Stromal cell of bone marrow (primary cell): ENCODE measurements around the gene VEGFC.
A peak's percentile ranks its signal among the peaks of the same experiment; 100 is the strongest.

Source experiments
- DNase-seq: peaks from one replicate; pipeline ENCODE4 v3.0.0-alpha.2; 2012; ENCODE audit warnings: low read depth

Gene VEGFC, protein sequence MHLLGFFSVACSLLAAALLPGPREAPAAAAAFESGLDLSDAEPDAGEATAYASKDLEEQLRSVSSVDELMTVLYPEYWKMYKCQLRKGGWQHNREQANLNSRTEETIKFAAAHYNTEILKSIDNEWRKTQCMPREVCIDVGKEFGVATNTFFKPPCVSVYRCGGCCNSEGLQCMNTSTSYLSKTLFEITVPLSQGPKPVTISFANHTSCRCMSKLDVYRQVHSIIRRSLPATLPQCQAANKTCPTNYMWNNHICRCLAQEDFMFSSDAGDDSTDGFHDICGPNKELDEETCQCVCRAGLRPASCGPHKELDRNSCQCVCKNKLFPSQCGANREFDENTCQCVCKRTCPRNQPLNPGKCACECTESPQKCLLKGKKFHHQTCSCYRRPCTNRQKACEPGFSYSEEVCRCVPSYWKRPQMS

DNA sequence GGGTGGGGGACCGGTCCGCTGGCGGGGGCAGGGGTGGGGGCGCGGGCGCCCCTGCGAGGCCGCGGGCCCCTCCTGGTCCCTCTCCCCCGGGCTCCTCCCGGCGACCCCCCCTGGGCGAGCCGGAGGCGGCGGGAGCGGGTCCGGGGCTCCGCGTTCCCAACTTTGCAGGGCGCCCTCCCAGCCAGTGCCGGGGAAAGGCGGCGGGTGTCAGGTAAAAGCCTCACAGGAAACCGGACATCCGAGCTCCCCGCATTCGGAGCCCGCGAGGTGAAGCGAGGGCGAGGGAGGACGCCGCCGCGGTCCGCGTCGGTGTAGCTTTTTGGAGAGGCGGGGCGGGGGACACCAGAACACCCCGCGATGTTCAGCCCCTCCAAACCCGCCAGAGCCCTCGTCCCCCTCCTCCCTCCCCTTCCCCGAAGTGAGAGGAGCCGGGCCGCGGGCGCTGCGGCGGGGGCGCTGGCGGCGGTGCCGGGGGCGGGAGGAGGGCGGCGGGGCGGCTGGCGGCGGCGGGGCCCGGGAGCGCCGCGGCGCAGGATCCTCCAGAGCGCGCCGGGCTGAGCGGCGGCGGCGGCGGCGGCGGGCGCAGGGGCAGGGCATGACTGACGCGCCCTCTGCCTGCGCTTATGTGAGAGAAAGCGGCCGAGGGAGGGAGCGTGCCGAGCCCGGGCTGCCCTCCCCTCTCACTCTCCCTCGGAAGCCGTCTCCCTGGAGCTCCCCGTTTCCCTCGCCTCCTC lies at the start of gene VEGFC:
Gene VEGFC (minus strand): TSS at position 597 of the 734 bp plus-strand sequence. CDS start 611 bp downstream, outside the sequence.
- DNase-seq = peak; percentile 74

DNA sequence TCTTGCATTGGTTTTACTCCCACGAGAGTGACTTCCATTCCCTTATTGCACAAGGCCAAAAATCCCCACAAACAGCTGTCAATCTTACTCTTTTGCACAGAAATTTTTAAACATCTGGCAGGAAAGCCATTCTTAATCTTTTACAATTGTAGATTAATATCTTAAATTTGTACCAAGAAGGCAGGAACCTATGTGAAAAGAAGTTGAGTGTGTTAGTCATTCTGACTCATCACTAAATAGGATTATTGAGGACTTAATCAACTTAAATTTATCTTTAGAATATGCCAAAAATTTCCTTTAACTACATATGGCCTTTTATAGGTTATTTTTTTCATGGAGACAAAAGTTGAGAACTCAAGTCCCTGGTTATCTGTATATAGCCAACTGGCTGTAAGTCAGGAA lies 49.0 kb upstream of the VEGFC start:
- no peak for DNase-seq

DNA sequence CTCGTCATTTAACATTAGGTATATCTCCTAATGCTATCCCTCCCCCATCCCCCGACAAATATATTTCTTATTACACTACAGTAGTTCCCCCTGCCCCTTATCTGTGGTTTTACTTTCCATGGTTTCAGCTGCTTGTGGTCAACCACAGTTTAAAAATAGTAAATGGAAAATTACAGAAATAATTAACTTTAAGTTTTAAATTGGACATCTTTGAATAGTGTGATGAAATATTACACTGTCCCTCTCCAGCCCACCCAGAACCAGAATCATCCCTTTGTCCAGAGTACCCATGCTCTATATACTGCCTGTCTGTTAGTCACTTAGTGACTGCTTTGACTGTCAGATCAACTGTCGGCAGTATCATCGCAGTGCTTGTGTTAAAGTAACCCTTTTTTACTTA lies 47.4 kb upstream of the VEGFC start:
- no peak for DNase-seq

DNA sequence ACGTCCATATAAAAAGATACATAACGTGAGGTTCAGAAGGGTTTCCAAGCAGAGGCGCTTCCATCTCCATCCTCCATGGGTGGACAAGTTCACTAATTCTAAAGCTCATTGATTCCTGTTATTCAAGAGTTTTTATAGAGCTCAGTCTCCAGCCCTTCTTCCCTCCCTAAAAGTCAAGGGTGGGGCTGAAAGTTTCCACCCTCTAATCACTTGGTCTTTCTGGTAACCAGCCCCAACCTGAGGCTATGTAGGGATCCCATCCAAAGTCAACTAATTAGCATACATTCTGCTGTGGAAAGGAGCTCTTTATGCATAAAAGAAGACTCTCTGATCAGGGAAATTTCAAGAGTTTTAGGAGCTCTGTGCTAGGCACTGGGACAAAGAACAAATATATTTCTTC lies 46.9 kb upstream of the VEGFC start:
- DNase-seq = no peak

DNA sequence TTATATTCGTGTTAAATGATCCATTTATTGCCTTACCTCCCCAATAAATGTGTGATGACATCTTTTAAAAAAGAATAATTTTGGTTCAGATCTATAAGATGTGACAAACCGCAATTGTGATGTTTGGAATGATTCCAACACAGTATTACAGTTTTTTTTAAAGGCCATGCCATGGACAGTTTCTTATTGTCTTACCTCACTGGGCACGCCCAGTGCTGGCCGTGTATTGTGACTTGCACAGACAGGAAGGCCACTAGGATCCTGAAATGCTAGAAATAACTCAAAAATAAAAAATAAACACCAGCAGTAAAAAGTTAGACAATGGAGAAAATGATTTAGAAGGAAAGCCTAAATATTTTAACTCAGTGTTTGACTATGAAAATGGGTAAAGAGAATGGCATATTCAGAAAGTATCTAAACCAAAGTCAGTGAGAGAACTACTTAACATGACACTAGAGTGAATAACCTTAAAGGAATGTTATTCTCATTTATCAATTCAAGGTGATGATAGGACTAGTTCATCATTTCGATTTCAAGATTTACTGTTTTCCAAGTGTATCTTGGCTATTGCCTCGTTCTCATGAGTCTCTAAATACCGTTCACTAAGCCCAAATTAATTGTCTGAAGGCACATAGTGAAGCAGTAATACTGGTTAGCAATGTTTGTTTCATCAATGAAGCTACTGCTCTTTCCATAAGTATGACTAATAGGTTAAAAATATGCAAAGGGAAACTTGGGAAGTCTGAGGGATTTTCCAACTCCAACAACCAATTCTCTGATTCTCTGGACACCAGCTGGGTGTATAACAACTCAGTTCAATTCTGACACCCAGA lies 46.1 kb upstream of the VEGFC start:
- peak; percentile 36 for DNase-seq

DNA sequence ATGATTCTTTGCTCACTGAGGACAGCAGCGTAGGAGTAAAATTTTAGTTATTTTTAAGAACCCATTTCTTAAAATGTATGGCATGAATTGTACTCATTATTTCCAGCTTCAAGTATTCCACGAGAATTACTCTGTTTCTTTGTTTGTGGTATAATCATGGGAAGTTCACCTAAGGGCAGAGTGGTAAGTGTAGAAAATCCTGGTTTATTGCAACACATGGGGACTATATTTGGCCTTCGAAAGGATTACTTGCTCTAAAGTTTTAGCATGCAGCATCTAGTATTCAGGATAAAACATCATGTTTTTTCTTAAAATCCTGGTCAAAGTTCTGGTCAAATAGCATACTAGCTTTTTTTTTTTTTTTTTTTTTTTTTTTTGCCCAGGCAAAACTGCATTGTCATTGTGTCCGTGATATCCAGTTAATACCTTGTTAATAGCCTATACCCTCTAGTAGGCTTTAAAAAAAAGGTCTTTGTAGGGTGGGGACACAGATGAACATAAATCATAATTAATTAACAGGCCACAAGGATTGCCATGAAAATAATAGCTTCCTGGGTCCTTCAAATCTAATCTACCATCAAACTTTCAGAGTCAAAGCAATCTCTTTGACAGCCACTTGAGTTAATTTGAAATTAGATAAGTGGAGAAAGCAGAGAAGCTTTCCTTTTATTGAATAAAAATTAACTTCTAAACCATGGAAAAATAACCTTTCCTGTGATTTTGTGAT lies 44.6 kb upstream of the VEGFC start:
- no peak for DNase-seq

DNA sequence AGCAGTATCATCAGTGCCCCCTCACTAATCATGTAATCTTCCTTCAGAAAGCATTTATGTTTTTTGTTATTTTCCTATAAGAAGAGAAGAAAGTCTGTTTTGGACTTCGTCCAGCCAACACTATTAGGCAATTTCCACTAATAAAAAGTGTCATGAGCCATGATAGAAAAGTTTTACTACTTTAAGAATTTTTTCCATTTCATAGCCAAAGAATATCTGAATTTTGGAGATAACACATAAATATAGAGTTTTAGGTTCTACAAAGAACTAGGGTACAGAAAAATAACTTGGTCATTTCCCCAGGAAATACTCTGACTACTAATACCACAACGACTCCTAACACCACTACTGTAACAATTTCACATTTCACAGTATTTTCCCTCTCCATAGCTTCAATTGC lies 41.8 kb upstream of the VEGFC start:
- no peak for DNase-seq

DNA sequence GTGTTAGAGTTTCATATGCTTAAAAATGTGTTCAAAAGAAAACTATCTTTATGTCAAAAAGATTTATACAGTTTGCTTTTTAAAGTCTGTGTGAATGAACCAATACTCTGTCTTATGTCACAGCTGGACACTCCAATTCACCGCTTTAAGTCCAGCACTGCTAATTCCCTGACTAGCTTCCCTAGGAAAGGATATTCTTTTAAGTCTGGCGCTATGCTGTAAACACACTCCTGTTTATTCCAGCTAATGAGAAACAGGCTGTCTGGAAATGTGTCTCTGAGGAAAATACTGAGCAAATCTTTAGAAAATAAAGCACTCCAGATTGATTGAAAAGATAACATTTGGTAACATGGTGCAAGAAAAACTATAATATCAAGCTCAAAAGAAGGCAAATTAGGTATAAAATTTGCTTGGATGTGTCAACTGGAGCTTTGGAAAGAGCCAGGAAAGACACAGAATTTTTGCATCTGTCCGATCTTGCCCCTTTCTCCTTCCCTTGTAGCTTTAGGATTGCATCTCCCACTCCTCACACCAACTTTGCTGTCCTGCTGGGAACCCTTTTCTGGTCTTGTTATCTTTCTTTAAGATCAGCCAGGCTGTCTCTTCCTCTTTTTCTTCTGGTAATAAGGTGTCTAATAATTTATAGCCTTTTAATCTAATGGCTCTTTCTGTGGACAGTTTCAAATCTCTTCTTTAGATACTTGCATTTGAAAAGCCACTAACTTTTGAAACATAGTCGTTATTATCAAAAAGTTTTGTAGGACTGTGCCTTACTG lies 40.9 kb upstream of the VEGFC start:
- DNase-seq = no peak

DNA sequence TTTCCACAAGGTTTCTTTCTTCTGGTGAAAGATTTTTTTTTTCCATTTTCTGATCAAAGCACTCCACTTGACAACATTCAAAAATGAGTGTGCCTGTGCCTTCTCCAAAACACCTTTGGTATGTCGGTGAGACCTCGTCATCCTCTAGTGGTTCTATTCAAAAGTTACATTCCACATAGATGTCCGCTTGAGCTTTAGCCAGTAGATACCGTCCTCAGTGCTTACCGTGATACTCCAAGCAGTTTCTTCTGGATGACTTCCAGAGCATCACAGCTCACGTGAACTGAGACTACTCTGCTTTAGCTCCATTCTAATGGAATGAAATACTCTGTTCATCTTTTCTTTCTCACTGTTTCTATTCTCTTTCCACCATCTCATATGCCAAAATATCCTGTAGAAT lies 38.2 kb upstream of the VEGFC start:
- DNase-seq = no peak

DNA sequence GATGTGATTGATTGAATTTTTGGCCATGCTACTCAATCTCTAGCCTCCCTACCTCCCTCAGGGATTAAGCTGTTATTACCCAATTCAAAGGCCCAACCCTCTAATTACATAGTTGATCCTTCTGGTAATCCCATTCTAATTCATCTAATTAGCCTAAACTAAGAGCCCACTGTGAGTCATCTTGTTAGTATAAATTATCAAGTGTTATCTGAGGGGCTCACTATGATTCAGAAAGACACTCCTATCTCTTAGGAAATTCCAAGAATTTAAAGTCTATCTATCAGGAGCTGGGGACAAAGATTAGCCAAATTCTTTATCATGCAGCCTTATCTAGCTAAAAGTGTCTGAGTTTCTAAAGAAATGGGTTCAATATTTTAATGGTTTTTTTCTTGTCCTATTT lies 32.9 kb upstream of the VEGFC start:
- DNase-seq = no peak

DNA sequence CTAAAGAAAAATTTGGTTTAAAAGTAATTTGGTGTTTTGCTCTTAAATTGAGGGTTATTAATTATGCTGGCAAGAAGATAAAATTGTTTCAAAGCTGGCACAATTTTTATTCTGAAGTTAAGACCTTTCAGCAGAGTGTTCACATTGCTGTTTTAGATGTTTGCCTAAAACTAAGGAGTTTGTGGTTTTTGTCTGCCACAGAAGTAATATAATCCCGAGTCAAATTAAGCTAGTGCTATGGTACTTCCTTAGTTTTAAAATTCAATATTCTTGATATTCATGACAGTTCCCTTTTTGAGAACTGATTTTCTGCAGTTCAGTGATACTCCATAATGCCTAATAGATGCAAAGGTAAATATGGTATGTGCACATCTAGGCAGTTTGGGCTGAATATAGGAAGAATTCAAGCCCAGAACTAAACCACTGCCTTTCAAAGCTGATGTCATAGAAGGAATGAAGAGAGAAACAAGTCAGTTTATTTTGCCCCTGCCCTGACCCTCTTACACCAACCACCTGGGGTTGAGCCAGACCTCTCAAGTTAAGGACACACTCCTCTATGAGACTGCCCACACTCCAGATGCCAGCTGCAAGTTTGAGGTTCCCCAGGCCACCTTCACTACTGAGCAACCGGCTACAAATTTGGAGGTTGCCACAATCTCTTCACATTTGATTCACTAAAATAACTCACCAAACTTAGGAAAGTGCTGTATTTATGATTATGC lies 32.1 kb upstream of the VEGFC start:
- no peak for DNase-seq

DNA sequence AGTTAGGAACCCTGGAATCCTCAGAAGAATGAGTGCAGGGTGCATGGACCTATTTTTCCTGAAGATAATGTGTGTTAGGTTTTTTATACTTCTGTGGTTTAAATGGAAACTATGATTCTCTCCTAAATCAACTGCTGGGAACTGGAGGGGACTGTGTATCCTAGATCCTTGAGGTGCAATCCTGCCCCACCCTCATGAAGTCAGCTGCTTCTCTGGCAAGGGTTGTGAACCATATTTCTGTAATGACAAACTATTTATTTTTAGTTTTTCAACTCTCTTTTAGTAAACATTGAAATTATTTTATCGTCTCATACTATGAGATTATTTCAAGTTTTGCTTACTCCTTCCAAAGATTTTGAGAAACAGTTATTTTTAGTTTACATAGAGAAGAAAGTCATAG lies 25.8 kb upstream of the VEGFC start:
- DNase-seq = peak; percentile 43

DNA sequence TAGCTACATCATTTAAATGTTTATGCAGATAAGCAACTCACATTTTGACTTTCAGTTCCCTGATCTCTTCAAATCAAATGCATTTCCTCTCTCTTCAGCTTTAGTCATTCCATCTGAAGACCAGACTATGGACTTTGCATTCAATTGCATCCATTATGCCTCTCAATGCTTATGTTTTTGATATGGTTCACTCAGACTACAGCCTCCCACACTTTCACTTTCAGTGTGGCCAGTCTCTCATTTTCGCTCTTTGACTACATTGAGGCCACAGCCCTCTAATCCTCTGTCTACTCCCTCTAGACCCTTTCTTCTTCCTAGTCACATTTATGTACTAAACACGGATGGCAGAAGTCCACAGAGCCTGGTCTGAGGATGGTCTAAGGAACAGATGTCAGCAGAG lies 24.5 kb upstream of the VEGFC start:
- no peak for DNase-seq

DNA sequence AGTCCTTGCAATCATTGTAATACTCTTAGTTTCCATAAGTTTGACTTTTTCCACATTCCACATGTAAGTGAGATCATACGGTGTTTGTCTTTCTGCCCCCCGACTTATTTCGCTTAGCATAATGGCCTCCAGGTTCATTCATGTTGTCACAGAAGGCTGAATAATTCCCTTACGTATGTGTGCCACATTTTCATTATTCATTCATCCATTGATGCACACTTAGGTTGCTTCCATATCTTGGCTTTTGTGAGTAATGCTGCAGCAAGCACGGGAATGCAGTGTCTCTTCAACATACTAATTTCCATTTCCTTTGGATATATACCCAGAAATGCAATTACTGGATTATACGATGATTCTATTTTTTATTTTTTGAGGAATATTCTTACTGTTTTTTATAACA lies 22.0 kb upstream of the VEGFC start:
- no peak for DNase-seq

DNA sequence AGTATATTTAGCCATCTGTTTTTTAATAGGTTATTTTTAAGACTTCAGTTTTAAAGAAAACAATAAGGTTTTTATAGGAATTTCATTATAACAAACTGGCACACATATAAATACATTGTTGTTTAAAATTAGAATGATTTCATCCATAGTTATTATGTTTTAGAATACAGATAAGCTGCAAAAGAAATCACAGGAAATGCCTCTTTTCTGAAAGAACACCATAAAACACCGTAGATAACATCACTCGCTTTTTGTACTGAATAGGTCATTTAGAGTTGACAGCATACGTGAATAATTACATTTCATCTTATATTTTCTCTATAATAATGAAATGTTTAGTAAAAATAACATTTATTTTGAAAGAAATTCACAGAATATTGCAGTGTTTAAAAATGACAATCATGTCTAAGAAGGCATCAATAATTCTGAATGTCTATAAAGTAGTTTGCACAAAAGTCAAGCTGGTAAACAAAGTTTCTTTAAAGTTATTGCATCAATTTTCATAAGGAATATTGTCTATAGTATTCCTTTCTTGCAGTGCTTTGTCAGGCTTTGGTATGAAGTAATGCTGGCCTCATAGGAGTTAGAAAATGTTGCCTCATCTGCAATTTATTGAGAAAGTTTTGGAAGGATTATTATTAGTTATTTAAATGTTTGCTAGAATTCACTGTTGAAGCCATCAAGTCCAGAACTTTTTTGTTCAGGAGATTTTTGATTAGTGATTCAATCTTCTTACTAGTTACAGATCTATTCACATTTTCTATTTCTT lies 17.9 kb upstream of the VEGFC start:
- DNase-seq = no peak

DNA sequence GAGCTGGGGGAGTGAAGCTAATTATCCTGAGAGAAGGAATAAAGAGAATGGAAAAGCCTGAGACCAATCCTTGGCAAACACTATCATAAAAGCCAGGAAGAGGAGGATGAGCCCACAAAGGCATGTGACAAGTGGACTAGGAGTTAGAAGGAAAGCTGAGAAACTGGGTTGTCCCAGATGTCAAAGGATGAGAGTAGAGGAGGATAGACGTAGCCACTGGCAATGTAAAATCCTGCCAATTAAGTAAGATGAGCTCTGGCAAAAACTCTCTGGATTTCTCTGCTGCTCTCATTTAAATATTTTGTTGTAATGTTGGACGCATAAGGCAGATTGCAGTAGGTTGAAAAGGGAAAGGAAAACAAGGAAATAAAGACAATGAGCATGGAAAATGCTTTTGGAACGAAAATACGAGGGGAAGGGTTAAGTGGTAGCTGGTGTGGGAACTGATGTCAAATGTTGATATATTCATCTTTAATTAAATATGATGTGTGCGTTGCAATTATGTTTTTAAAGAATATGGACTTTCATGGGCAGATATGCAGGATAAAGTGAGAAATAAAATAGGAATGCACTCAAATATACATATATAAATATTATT lies 14.2 kb upstream of the VEGFC start:
- DNase-seq = no peak

DNA sequence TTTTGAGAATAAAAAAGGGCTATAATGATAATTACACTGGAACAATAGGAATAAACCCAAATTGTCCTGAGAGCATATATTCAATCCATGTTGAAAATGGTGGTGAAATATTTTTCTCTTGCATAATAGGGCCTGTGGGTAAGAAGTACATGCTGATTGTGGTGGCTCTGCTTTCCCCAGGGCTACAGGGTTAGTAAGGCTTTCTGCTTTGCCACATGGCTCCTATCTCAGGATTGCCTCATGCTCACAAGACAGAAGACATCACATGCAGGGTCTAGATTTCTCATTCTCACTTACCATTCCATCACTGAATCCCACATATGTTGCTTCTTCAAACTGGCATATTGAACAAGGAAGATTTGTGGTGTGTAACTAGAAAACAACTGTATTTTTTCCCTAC lies 12.4 kb upstream of the VEGFC start:
- no peak for DNase-seq

DNA sequence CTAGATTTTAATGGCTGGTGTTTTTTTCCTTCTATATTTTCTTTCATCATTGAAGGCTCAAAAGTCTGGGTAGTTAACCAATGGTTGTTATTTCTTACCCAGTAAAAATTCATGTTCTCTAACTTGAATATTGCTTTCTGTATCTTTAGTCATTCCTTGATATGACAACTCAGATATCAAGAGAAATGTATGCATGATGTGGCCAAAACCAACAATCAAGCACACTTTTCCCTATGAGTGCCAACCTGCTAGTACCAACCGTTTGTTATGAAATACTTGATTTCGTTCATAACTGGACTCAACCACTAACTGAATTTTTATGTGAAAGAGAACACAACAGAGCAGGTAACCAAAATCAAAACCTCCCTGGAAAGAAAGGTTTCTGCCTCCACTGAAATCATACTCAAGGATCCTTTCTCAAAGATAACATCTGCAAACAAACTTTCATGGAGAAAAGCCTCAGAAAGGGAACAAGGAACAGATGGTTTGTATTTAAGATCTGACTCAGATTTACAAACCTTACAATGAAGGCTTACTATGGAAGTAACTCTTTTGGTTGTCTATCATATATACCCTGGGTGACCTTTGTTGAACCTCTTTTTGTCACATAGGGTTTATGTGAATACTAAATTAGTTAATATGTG lies 8.3 kb upstream of the VEGFC start:
- DNase-seq = no peak

DNA sequence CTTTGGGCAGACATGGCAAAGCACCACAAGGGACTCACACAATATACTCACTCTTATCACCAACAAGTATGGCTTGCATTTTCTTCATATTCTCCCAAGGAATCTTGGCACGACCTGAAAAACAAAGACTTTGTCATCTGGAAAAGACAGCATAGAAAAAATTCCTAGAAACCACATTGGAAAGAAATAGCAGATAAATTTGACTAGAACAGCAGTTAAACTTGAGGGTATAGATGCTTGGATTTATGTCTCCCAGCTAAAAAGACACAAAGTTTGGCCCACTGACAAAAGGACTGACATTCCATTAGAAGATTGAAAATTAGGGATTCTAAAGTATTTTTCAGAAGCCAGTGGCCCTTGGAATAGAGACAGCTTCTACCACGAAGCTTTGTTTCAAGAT lies 6.9 kb upstream of the VEGFC start:
- no peak for DNase-seq
